Lung (tissue), 12 donors: Measurements from ENCODE around the gene ZHX3. TPM values are rescaled to one million over a fixed set of nuclear protein-coding genes. Genes with fewer than 3 reads are reported as not detected.

Source experiments
- ATAC-seq: fragments of 200-7000 bp; cut with Tn5 transposase; one replicate; pipeline ENCODE4 v1.9.1; 2020; ENCODE audit warnings: moderate number of reproducible peaks; ENCODE audit not compliant: insufficient read depth, low FRiP score
- DNase-seq, 3 donors: peaks; one replicate each; pipeline ENCODE4 v3.0.0-alpha.2; 2013 to 2017
- H3K27ac ChIP-seq, 2 donors: one replicate each; pipeline ENCODE4 v1.5.1; 2013; ENCODE audit warnings: mild to moderate bottlenecking in 2 of 2, moderate library complexity in 2 of 2, control low read depth in 1 of 2, inconsistent platforms in 1 of 2, low read depth in 1 of 2, low read length in 1 of 2
- H3K27me3 ChIP-seq, 3 donors: one replicate each; pipeline ENCODE4 v1.5.1; 2013; ENCODE audit warnings: low read length in 2 of 3; ENCODE audit not compliant: control insufficient read depth in 3 of 3, insufficient read depth in 3 of 3
- H3K36me3 ChIP-seq, 4 donors: one replicate each; pipeline ENCODE4 v1.5.1; 2013; ENCODE audit warnings: low read length in 4 of 4, mild to moderate bottlenecking in 1 of 4, moderate library complexity in 1 of 4; ENCODE audit not compliant: control insufficient read depth in 4 of 4, insufficient read depth in 4 of 4
- H3K4me1 ChIP-seq, 5 donors: one replicate each; pipeline ENCODE4 v1.5.1; 2013; ENCODE audit warnings: low read length in 5 of 5, mild to moderate bottlenecking in 2 of 5, moderate library complexity in 1 of 5; ENCODE audit not compliant: control insufficient read depth in 5 of 5, insufficient read depth in 5 of 5
- H3K4me3 ChIP-seq: one replicate; pipeline ENCODE4 v1.5.1; 2013; ENCODE audit warnings: mild to moderate bottlenecking, control low read depth, moderate library complexity
- H3K9ac ChIP-seq, 2 donors: one replicate each; pipeline ENCODE4 v1.5.1; 2013; ENCODE audit warnings: low read length in 2 of 2, control low read depth in 1 of 2; ENCODE audit not compliant: insufficient read depth in 1 of 2
- H3K9me3 ChIP-seq, 4 donors: one replicate each; pipeline ENCODE4 v1.5.1; 2013; ENCODE audit warnings: low read length in 3 of 4, mild to moderate bottlenecking in 1 of 4, moderate library complexity in 1 of 4; ENCODE audit not compliant: control insufficient read depth in 4 of 4, insufficient read depth in 3 of 4
- WGBS, 2 donors: extraction: QIAGEN DNeasy Blood & Tissue Kit; methylation state at CpG; one replicate each; pipeline ENCODE4 v1.1.7; 2013; 5-methylcytosine and 5-hydroxymethylcytosine counted together
- polyA plus RNA-seq, 2 donors: library from polyadenylated mRNA; stranded (reverse); fragments of 200-250 nt; gene quantifications; one replicate each; pipeline ENCODE4 v1.2.1, GENCODE V29; 2013
- total RNA-seq, 2 donors: library from RNA; depleted of rRNA in 1 of 2; stranded (reverse); fragments of >200 nt in 1 of 2; gene quantifications; one replicate each; pipeline ENCODE4 v1.2.1, GENCODE V29; 2014 to 2021
- TF ChIP-seq, protein P1 (sequence below): IDR thresholded peaks from 2 replicates; pipeline ENCODE4 v1.5.1; 2012; ENCODE audit warnings: mild to moderate bottlenecking; ENCODE audit errors: control extremely low read depth, extremely low read depth
- donor health status: control.
- donor health status: control.
- donor health status: Bipolar disorder and iron deficiency.
- donor health status: healthy.
- donor health status: DM: yes; HTN: yes; CAD: no.

ZHX3 gene
- total and polyA plus RNA-seq, 4 donors, result 8.3 to 48.2 (median 18.0) TPM

DNA sequence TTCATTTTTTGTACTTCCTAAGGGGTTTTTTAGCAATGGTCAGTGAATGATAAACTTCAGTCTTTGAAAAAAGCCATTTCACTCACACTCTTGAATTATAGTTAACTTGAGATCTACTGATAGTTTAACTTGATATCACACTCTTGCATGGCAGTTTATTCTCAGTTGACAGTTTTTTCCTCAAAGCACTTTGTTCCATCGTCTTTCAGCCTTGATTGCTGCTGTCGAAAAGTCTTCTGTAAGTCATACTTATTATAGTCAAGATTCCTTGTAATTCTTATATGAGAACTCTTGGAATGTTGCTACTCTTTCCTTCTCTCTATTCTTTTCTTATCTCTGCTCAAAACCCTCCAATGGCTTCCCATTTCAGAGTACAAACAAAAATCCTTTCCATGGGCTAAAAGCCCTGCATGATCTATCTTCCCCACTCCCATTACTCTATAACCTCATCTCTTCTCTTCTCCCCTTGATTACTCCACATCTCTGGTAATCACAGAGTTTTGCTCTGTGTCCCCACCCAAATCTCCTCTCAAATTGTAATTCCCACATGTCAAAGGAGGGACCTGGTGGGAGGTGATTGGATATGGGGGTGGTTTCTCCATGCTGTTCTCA is 31.2 kb downstream of the ZHX3 start:
- Histone ChIP-seq H3K27ac (no peak overlapping the region), H3K36me3 (no peaks in the 10 kb centered on the region), H3K4me3 (no peak overlapping the region), H3K9ac (no peak overlapping the region), H3K27me3 (no peaks in the 10 kb centered on the region), H3K9me3 (no peaks in the 10 kb centered on the region), H3K4me1 (no peaks in the 10 kb centered on the region)
- DNase-seq (no peak), ATAC-seq (no peak)
- 68 to 75% methylated on average over 2 of the region's 2 CpGs for WGBS, 2 donors
- TF ChIP-seq, protein P1, sequence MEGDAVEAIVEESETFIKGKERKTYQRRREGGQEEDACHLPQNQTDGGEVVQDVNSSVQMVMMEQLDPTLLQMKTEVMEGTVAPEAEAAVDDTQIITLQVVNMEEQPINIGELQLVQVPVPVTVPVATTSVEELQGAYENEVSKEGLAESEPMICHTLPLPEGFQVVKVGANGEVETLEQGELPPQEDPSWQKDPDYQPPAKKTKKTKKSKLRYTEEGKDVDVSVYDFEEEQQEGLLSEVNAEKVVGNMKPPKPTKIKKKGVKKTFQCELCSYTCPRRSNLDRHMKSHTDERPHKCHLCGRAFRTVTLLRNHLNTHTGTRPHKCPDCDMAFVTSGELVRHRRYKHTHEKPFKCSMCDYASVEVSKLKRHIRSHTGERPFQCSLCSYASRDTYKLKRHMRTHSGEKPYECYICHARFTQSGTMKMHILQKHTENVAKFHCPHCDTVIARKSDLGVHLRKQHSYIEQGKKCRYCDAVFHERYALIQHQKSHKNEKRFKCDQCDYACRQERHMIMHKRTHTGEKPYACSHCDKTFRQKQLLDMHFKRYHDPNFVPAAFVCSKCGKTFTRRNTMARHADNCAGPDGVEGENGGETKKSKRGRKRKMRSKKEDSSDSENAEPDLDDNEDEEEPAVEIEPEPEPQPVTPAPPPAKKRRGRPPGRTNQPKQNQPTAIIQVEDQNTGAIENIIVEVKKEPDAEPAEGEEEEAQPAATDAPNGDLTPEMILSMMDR, result no peak

DNA sequence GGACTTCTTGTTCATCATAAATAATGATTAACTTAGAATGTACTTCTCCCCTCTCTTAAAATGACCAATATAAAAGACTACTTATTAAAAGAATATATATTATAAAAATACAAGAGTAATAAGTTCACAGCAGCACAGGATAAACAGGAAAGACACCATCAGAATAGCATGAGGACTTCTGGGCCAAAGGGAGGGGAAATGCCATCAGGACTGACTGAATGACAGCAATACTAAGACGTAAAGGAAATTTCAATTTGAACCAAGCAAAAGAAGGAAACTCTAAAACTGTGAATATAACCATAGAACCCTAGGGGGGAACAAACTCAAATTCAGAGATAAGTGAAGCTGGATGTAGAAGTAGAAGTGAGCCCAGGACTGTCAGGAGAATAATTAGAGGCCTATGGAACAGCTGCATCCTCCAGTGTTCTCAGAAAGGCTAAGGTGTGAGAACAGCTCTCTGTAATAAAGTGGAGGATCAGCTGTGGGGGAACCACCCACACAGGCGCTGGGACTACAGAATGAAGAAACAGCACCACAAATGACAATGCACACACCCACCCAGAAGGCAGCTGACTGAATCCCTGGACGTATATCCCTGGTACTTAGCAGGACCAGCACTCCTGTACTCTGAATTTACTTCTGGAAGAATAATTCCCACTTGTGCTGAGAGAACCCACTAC is 37.8 kb downstream of the ZHX3 start:
- ATAC-seq, result no peak
- H3K4me3 ChIP-seq, result no peak overlapping the region
- H3K36me3 ChIP-seq, result no peaks in the 10 kb centered on the region
- H3K27me3 ChIP-seq, result no peaks in the 10 kb centered on the region
- H3K27ac ChIP-seq, result no peak overlapping the region
- H3K9ac ChIP-seq, result no peak overlapping the region
- TF ChIP-seq, protein P1, result no peak
- no peaks in the 10 kb centered on the region for H3K9me3 ChIP-seq
- DNase-seq, result no peak
- peaks cover 0 to 16% (median 4%) of the 10 kb centered on the region in 5 donors for H3K4me1 ChIP-seq
- WGBS, 2 donors, result 44 to 55% methylated on average over 3 of the region's 3 CpGs

DNA sequence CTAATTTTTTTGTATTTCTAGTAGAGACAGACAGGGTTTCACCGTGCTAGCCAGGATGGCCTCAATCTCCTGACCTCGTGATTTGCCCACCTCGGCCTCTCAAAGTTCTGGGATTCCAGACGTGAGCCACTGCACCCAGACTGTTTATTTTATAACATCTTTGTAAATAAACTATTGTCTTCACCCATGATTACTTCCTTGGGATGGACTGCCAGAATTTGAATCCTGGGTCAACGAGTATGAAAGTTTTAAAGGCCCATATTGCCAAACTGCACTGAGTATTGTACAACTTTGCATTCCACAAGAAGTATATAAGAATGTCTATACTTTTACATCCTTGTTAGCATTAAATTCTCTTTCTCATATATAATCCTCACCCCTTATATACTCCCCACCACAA is 38.6 kb downstream of the ZHX3 start:
- Histone ChIP-seq H3K4me3 (no peak overlapping the region), H3K9me3 (no peaks in the 10 kb centered on the region), H3K27ac (no peak overlapping the region), H3K27me3 (no peaks in the 10 kb centered on the region), H3K4me1 (peaks cover 0 to 16% (median 4%) of the 10 kb centered on the region in 5 donors), H3K9ac (no peak overlapping the region), H3K36me3 (no peaks in the 10 kb centered on the region)
- no peak for ATAC-seq
- TF ChIP-seq, protein P1, result no peak
- 63 to 74% methylated on average over 5 of the region's 5 CpGs for WGBS, 2 donors
- DNase-seq, result no peak
